GM12878 (cell line): ENCODE data around the gene MYDGF. TPM values are rescaled to one million over a fixed set of nuclear protein-coding genes. Genes with fewer than 3 reads are reported as not detected.

Experiments used
- ATAC-seq: fragments of 200-7000 bp; cut with Tn5 transposase; 3 replicates; pipeline ENCODE4 v1.9.1; 2020; ENCODE audit warnings: mild to moderate bottlenecking, moderate library complexity
- BruUV-seq: library from RNA; stranded (reverse); fragments of 400-500 nt; replicated peaks from 2 replicates; lab custom pipeline; 2021; lab: Mats Ljungman, UMichigan
- CTCF ChIA-PET: fragments of 300-600 bp; sonication (Branson Sonifier 250); formaldehyde crosslinking; extraction: SDS; loops from one replicate; lab custom pipeline; 2021; ENCODE audit warnings: inconsistent platforms; lab: Yijun Ruan, JAX
- POLR2A ChIA-PET: fragments of 350-600 bp; formaldehyde crosslinking; extraction: SDS; loops from one replicate; lab custom pipeline; 2021; ENCODE audit warnings: inconsistent platforms; lab: Charles Lee
- RAD21 ChIA-PET: fragments of 300-600 bp; sonication (Branson Sonifier 250); formaldehyde crosslinking; loops from one replicate; lab custom pipeline; 2023; ENCODE audit warnings: antibody characterized with exemption; ENCODE audit not compliant: unreplicated experiment; lab: Charles Lee
- SMC1A ChIA-PET: fragments of 300-600 bp; sonication (Branson Sonifier 250); formaldehyde crosslinking; loops from one replicate; lab custom pipeline; 2023; ENCODE audit not compliant: unreplicated experiment, uncharacterized antibody; lab: Charles Lee
- DNase-seq: peaks from one replicate; pipeline ENCODE4 v3.0.0-alpha.2; 2011; ENCODE audit warnings: low read depth, low spot score
- FAIRE-seq: peaks from 3 replicates; lab custom pipeline; 2011; peaks lifted over from hg19 to GRCh38; lab: Jason Lieb, UNC
- H2AFZ ChIP-seq: 2 replicates; pipeline ENCODE4 v1.6.0; 2011; ENCODE audit warnings: low read depth, low read length, control low read depth; ENCODE audit not compliant: control insufficient read depth
- H3K27ac ChIP-seq: 2 replicates; pipeline ENCODE4 v1.5.1; 2011; ENCODE audit warnings: control low read depth; ENCODE audit not compliant: control insufficient read depth, insufficient read depth
- H3K27me3 ChIP-seq, 2 experiments: replicated peaks in 1 of 2; 2 replicates each; pipeline versions ENCODE4 v1.6.0 to v1.6.1; 2011; ENCODE audit warnings: low read length in 1 of 2; ENCODE audit not compliant: control insufficient read depth in 2 of 2, insufficient read depth in 2 of 2
- H3K36me3 ChIP-seq, 2 experiments: 2 replicates each; pipeline ENCODE4 v1.5.1; 2011; ENCODE audit warnings: low read length in 1 of 2; ENCODE audit not compliant: control insufficient read depth in 2 of 2, insufficient read depth in 2 of 2
- H3K4me1 ChIP-seq: 2 replicates; pipeline ENCODE4 v1.6.1; 2011; ENCODE audit warnings: mild to moderate bottlenecking, low read length, moderate library complexity, mixed read lengths; ENCODE audit not compliant: control insufficient read depth, insufficient read depth
- H3K4me2 ChIP-seq: 2 replicates; pipeline ENCODE4 v1.6.0; 2011; ENCODE audit warnings: control low read depth; ENCODE audit not compliant: control insufficient read depth, insufficient read depth
- H3K4me3 ChIP-seq: fragments of 200-600 bp; sonication (generic); 2 replicates; pipeline ENCODE4 v1.5.1; 2016
- H3K79me2 ChIP-seq: 2 replicates; pipeline ENCODE4 v1.6.0; 2011; ENCODE audit warnings: low read length; ENCODE audit not compliant: control insufficient read depth, insufficient read depth
- H3K9ac ChIP-seq: 2 replicates; pipeline ENCODE4 v1.8.0; 2011; ENCODE audit warnings: low read length, control low read depth, mixed read lengths; ENCODE audit not compliant: control insufficient read depth, insufficient read depth
- H3K9me3 ChIP-seq: replicated peaks from 3 replicates; pipeline ENCODE4 v1.5.1; 2011; ENCODE audit warnings: mild to moderate bottlenecking, low read length; ENCODE audit not compliant: control insufficient read depth, insufficient read depth
- H4K20me1 ChIP-seq: 2 replicates; pipeline ENCODE4 v1.6.0; 2011; ENCODE audit not compliant: control insufficient read depth, insufficient read depth
- BHLHE40 ChIP-seq, 2 experiments: fragments of 450-650 bp in 1 of 2; IDR thresholded peaks; 2 replicates each; pipeline ENCODE4 v1.6.1; 2011 to 2017; ENCODE audit warnings: low read depth in 2 of 2, borderline replicate concordance in 1 of 2, improper control_type of control experiment in 1 of 2, low read length in 1 of 2, mild to moderate bottlenecking in 1 of 2
- JUND ChIP-seq: IDR thresholded peaks from 2 replicates; pipeline ENCODE4 v1.6.1; 2012; ENCODE audit warnings: low read depth, mild to moderate bottlenecking, low read length, improper control_type of control experiment, moderate library complexity
- NRF1 ChIP-seq: conservative IDR thresholded peaks from 2 replicates; pipeline ENCODE4 v1.6.1; 2011; ENCODE audit warnings: mild to moderate bottlenecking, low read depth, low read length, improper control_type of control experiment
- PAX8 ChIP-seq: fragments of 450-650 bp; IDR thresholded peaks from 2 replicates; pipeline ENCODE4 v1.6.1; 2017; ENCODE audit warnings: mild to moderate bottlenecking, moderate library complexity
- SREBF1 ChIP-seq: IDR thresholded peaks from 2 replicates; pipeline ENCODE4 v1.6.1; 2012; ENCODE audit warnings: mild to moderate bottlenecking, low read length
- TARDBP ChIP-seq: IDR thresholded peaks from 2 replicates; pipeline ENCODE4 v1.6.1; 2016; ENCODE audit warnings: borderline replicate concordance
- ZBED1 ChIP-seq: IDR thresholded peaks from 2 replicates; pipeline ENCODE4 v1.6.1; 2016; ENCODE audit warnings: borderline replicate concordance
- ZNF384 ChIP-seq: IDR thresholded peaks from 2 replicates; pipeline ENCODE4 v1.6.1; 2012; ENCODE audit warnings: low read depth, mild to moderate bottlenecking, low read length, improper control_type of control experiment, borderline replicate concordance
- WGBS: methylation state at CpG from one replicate; pipeline ENCODE4 v1.1.6; 2016; ENCODE audit warnings: low lambda C conversion rate; ENCODE audit not compliant: insufficient replicate concordance, insufficient coverage; ENCODE audit errors: missing lambda C conversion rate; 5-methylcytosine and 5-hydroxymethylcytosine counted together
- in situ Hi-C: fragments of 300-500 bp; cut with MboI; formaldehyde crosslinking; loops from 9 replicates; pipeline ENCODE4 v1.14.3; 2018; ENCODE audit warnings: mixed read lengths
- intact Hi-C: fragments of 100-400 bp; cut with micrococcal nuclease; formaldehyde crosslinking; loops from one replicate; pipeline ENCODE4 v1.14.2; 2022; ENCODE audit not compliant: unreplicated experiment
- polyA plus RNA-seq, 11 experiments: library from polyadenylated mRNA; depleted of rRNA in 4 of 11; unstranded in 6 of 11; stranded (reverse) in 5 of 11; fragments of >200 nt; fragmentation: Nextera tagmentation in 4 of 11; fragmentation: Illumina TruSeq in 1 of 11; extraction: Ambion mirVana in 4 of 11; extraction: Trizol in 1 of 11; gene quantifications; 1 replicate in 1 of 11; 2 replicates in 10 of 11; pipeline versions ENCODE4 v1.2.1 to v1.2.3, GENCODE V29; 2011 to 2016; ENCODE audit warnings: inconsistent platforms in 2 of 11, missing spikeins in 2 of 11, low read depth in 1 of 11
- total RNA-seq, 4 experiments: library from RNA; depleted of rRNA in 3 of 4; stranded (reverse); fragments of >200 nt in 3 of 4; fragmentation: Illumina TruSeq in 1 of 4; extraction: Trizol in 1 of 4; gene quantifications; 2 replicates each; pipeline versions ENCODE4 v1.2.1 to v1.2.3, GENCODE V29; 2013 to 2021
- TF ChIP-seq, protein P1 (sequence below): IDR thresholded peaks from 2 replicates; pipeline ENCODE4 v1.6.1; 2011; ENCODE audit warnings: borderline replicate concordance, low read depth, mild to moderate bottlenecking, moderate library complexity, low read length; ENCODE audit not compliant: insufficient read depth, poor library complexity, severe bottlenecking
- TF ChIP-seq, protein P2 (sequence below): IDR thresholded peaks from 2 replicates; pipeline ENCODE4 v1.6.1; 2011; ENCODE audit warnings: borderline replicate concordance, low read depth, mild to moderate bottlenecking, moderate library complexity, mixed read lengths, low read length; ENCODE audit not compliant: insufficient read depth; ENCODE audit errors: extremely low read length
- TF ChIP-seq, protein P3 (sequence below): IDR thresholded peaks from 2 replicates; pipeline ENCODE4 v1.6.1; 2012; ENCODE audit warnings: low read length, inconsistent platforms
- TF ChIP-seq, protein P4 (sequence below): IDR thresholded peaks from 2 replicates; pipeline ENCODE4 v1.6.1; 2011; ENCODE audit warnings: low read depth, low read length, improper control_type of control experiment, borderline replicate concordance
- TF ChIP-seq, protein P5 (sequence below): fragments of 150-350 bp; IDR thresholded peaks from 2 replicates; pipeline ENCODE4 v1.6.1; 2014; ENCODE audit warnings: mild to moderate bottlenecking, low read depth, low read length
- TF ChIP-seq, protein P6 (sequence below): IDR thresholded peaks from 2 replicates; pipeline ENCODE4 v1.6.1; 2011; ENCODE audit warnings: mild to moderate bottlenecking, low read depth, low read length, moderate library complexity; ENCODE audit not compliant: insufficient replicate concordance

The MYDGF gene
- total and polyA plus RNA-seq, 10 of the 15 experiments (the other 5 are each of a cell fraction or from before 2014, with no cell fraction given): 2.3 to 196 (median 57.5) TPM

GRCh38 chr19:4622695-4623421, 47.3 kb downstream of the MYDGF start:
- H3K4me1 ChIP-seq: no peaks in the 10 kb centered on the region
- BruUV-seq: no TSS peak
- no peak overlapping the region for H3K4me2 ChIP-seq
- intact Hi-C loops (no loop called here), in situ Hi-C loops (no loop called here)
- ATAC-seq: no peak
- no peaks in the 10 kb centered on the region for H3K79me2 ChIP-seq
- no peak overlapping the region for H2AFZ ChIP-seq
- H3K27ac ChIP-seq: no peak overlapping the region
- no peaks in the 10 kb centered on the region for H4K20me1 ChIP-seq
- WGBS: 15% methylated on average over 11 of the region's 12 CpGs
- RAD21 ChIA-PET: interaction anchor here (1.6 kb wide), 1 partner anchor 24 kb away, joined by 3 read pairs; no protein-coding TSS in a partner anchor
- H3K9ac ChIP-seq: no peak overlapping the region
- SMC1A ChIA-PET: interaction anchor here (0.6 kb wide), 1 partner anchor 37 kb away, joined by 3 read pairs; no protein-coding TSS in a partner anchor
- no peaks in the 10 kb centered on the region for H3K27me3 ChIP-seq
- POLR2A ChIA-PET: interaction anchor here (0.7 kb wide), 1 partner anchor 1544 kb away, joined by 3 read pairs; no protein-coding TSS in a partner anchor
- FAIRE-seq: no peak
- CTCF ChIA-PET: interaction anchor here (0.9 to 1.3 kb wide), 3 partner anchors 10 to 46 kb away, joined by 3 to 7 read pairs (median 7); no protein-coding TSS in a partner anchor
- H3K36me3 ChIP-seq: no peaks in the 10 kb centered on the region
- DNase-seq: no peak
- no peak overlapping the region for H3K4me3 ChIP-seq
- H3K9me3 ChIP-seq: no peaks in the 10 kb centered on the region
- TF ChIP-seq, protein P1, sequence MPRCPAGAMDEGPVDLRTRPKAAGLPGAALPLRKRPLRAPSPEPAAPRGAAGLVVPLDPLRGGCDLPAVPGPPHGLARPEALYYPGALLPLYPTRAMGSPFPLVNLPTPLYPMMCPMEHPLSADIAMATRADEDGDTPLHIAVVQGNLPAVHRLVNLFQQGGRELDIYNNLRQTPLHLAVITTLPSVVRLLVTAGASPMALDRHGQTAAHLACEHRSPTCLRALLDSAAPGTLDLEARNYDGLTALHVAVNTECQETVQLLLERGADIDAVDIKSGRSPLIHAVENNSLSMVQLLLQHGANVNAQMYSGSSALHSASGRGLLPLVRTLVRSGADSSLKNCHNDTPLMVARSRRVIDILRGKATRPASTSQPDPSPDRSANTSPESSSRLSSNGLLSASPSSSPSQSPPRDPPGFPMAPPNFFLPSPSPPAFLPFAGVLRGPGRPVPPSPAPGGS: no peak
- TF ChIP-seq PAX8 (no peak), BHLHE40 (IDR thresholded peaks at IDR 0.05; ENCODE audit: borderline replicate concordance in 1 of 2, low read depth in 2 of 2, low read length in 1 of 2) (no peak), TARDBP (no peak), JUND (no peak), SREBF1 (no peak), ZNF384 (no peak), ZBED1 (no peak), NRF1 (no peak)
- TF ChIP-seq, protein P2, sequence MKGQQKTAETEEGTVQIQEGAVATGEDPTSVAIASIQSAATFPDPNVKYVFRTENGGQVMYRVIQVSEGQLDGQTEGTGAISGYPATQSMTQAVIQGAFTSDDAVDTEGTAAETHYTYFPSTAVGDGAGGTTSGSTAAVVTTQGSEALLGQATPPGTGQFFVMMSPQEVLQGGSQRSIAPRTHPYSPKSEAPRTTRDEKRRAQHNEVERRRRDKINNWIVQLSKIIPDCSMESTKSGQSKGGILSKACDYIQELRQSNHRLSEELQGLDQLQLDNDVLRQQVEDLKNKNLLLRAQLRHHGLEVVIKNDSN: no peak
- TF ChIP-seq, protein P3, sequence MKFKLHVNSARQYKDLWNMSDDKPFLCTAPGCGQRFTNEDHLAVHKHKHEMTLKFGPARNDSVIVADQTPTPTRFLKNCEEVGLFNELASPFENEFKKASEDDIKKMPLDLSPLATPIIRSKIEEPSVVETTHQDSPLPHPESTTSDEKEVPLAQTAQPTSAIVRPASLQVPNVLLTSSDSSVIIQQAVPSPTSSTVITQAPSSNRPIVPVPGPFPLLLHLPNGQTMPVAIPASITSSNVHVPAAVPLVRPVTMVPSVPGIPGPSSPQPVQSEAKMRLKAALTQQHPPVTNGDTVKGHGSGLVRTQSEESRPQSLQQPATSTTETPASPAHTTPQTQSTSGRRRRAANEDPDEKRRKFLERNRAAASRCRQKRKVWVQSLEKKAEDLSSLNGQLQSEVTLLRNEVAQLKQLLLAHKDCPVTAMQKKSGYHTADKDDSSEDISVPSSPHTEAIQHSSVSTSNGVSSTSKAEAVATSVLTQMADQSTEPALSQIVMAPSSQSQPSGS: no peak
- TF ChIP-seq, protein P4, sequence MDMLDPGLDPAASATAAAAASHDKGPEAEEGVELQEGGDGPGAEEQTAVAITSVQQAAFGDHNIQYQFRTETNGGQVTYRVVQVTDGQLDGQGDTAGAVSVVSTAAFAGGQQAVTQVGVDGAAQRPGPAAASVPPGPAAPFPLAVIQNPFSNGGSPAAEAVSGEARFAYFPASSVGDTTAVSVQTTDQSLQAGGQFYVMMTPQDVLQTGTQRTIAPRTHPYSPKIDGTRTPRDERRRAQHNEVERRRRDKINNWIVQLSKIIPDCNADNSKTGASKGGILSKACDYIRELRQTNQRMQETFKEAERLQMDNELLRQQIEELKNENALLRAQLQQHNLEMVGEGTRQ: no peak
- TF ChIP-seq, protein P5, sequence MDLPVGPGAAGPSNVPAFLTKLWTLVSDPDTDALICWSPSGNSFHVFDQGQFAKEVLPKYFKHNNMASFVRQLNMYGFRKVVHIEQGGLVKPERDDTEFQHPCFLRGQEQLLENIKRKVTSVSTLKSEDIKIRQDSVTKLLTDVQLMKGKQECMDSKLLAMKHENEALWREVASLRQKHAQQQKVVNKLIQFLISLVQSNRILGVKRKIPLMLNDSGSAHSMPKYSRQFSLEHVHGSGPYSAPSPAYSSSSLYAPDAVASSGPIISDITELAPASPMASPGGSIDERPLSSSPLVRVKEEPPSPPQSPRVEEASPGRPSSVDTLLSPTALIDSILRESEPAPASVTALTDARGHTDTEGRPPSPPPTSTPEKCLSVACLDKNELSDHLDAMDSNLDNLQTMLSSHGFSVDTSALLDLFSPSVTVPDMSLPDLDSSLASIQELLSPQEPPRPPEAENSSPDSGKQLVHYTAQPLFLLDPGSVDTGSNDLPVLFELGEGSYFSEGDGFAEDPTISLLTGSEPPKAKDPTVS: no peak
- TF ChIP-seq, protein P6, sequence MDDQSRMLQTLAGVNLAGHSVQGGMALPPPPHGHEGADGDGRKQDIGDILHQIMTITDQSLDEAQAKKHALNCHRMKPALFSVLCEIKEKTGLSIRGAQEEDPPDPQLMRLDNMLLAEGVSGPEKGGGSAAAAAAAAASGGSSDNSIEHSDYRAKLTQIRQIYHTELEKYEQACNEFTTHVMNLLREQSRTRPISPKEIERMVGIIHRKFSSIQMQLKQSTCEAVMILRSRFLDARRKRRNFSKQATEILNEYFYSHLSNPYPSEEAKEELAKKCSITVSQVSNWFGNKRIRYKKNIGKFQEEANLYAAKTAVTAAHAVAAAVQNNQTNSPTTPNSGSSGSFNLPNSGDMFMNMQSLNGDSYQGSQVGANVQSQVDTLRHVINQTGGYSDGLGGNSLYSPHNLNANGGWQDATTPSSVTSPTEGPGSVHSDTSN: no peak
